ENCODE measurements around the gene SCD5.
"Not testable (repeated sequence)": the region's sequence is repeated elsewhere in the genome, so short reads cannot be mapped to it uniquely, and the experiment has no call there.

The SCD5 gene

GRCh38 chr4:82823062-82823461, 24.5 kb upstream of the SCD5 start:
- H3K4me3 ChIP-seq (ENCODE audit: low read depth in 1 of 2, low read length in 1 of 2): no peak overlapping the region
- TF ChIP-seq, protein P1, sequence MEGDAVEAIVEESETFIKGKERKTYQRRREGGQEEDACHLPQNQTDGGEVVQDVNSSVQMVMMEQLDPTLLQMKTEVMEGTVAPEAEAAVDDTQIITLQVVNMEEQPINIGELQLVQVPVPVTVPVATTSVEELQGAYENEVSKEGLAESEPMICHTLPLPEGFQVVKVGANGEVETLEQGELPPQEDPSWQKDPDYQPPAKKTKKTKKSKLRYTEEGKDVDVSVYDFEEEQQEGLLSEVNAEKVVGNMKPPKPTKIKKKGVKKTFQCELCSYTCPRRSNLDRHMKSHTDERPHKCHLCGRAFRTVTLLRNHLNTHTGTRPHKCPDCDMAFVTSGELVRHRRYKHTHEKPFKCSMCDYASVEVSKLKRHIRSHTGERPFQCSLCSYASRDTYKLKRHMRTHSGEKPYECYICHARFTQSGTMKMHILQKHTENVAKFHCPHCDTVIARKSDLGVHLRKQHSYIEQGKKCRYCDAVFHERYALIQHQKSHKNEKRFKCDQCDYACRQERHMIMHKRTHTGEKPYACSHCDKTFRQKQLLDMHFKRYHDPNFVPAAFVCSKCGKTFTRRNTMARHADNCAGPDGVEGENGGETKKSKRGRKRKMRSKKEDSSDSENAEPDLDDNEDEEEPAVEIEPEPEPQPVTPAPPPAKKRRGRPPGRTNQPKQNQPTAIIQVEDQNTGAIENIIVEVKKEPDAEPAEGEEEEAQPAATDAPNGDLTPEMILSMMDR (IDR thresholded peaks at IDR 0.05): no peak
- H3K27ac ChIP-seq: no peak overlapping the region
- no peaks in the 10 kb centered on the region for H3K4me1 ChIP-seq (ENCODE audit: control insufficient read depth in 1 of 2, insufficient read depth in 1 of 2, low read depth in 1 of 2, low read length in 1 of 2)
- H3K27me3 ChIP-seq: no peaks in the 10 kb centered on the region
- H3K9me3 ChIP-seq: no peaks in the 10 kb centered on the region
- H3K36me3 ChIP-seq: peaks cover 97% of the 10 kb centered on the region

DNA sequence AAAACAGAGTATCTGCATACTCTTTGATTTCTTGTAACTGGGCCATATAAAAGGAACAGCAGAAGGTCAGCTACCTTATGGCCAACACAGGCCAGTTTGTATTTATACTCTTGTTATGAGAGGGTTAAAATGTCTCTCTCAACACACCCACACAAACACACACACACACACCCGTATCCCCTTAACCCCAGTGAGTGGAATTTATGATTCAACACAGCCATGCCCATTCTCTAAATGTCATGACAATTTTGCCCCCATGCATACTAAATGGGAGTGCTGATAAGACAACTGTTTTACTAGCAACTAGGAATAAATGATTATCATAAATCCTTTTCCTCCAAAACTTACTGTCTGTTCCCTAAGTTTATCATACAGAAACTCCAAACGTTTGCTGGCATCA, 22.1 kb upstream of the SCD5 start:
- Histone ChIP-seq H3K4me3 (ENCODE audit: low read depth in 1 of 2, low read length in 1 of 2) (no peak overlapping the region), H3K4me1 (ENCODE audit: control insufficient read depth in 1 of 2, insufficient read depth in 1 of 2, low read depth in 1 of 2, low read length in 1 of 2) (no peaks in the 10 kb centered on the region), H3K27me3 (no peaks in the 10 kb centered on the region), H3K9me3 (no peaks in the 10 kb centered on the region), H3K36me3 (peaks cover 87% of the 10 kb centered on the region), H3K27ac (no peak overlapping the region)
- TF ChIP-seq, protein P1 (IDR thresholded peaks at IDR 0.05): no peak

DNA sequence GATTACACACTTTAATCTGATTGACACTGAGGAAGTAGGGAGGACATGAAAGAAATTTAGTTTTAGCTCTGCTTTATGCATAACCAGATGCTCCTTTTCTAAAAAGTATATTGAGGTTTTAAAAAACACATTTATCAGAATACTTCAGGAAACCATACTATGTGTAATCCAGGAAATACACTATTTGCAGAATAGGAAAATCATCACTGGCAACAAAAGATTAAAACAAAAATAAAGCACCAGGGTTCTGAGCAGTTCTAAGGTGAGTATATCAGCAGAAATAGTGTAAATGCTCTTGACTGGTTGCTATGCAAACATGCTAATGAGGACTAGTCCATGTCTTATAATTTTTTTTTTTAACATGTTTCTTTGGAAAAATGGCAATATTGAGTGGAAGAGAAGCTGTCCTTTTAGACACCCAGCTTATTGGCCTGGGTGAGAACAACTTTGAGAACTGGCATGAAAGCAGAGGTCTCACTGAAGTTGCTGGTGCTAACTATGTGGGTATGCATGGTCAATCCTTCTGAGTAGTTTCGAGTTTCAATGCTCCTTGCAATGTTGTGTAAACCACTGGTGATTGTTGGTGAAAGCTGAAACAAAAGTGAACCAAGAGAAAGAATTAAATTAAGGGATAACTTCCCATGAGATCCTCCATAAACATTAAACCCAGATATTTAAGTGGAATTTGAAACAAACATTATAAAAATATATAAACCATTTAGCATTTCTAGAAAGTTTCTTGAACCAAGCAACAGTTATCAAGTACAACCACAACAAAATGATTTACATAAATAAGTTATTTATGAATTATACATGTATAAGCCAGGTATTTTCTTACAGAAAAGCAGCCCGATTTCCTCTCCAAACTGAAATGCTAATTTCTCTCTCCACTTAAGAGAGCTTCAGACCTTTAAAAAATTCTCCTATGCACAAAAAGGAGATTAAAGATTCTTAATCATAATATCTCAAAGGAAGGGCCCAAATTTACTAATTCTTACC, 20.4 kb upstream of the SCD5 start:
- no peaks in the 10 kb centered on the region for H3K9me3 ChIP-seq
- no peaks in the 10 kb centered on the region for H3K27me3 ChIP-seq
- H3K4me1 ChIP-seq (ENCODE audit: control insufficient read depth in 1 of 2, insufficient read depth in 1 of 2, low read depth in 1 of 2, low read length in 1 of 2): no peaks in the 10 kb centered on the region
- H3K27ac ChIP-seq: no peak overlapping the region
- peaks cover 70% of the 10 kb centered on the region for H3K36me3 ChIP-seq
- H3K4me3 ChIP-seq (ENCODE audit: low read depth in 1 of 2, low read length in 1 of 2): no peak overlapping the region
- TF ChIP-seq, protein P1 (IDR thresholded peaks at IDR 0.05): no peak

DNA sequence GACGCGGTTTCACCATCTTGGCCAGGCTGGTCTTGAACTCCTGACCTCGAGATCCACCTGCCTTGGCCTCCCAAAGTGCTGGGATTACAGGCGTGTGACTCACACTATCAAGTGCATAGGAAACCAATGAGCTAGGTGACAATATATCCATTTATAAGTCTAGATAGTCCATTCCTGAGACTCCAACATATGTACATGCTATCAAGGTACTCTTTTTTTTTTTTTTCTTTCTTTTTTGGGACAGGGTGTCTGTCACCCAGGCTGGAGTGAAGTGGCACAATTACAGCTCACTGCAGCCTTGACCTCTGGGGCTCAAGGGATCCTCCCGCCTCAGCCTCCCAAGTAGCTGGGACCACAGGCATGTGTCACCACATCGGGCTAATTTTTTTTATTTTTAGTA, 18.3 kb upstream of the SCD5 start:
- H3K36me3 ChIP-seq: peaks cover 49% of the 10 kb centered on the region
- H3K4me1 ChIP-seq (ENCODE audit: control insufficient read depth in 1 of 2, insufficient read depth in 1 of 2, low read depth in 1 of 2, low read length in 1 of 2); H3K27ac ChIP-seq; H3K9me3 ChIP-seq; H3K4me3 ChIP-seq (ENCODE audit: low read depth in 1 of 2, low read length in 1 of 2); H3K27me3 ChIP-seq: not testable (repeated sequence)

DNA sequence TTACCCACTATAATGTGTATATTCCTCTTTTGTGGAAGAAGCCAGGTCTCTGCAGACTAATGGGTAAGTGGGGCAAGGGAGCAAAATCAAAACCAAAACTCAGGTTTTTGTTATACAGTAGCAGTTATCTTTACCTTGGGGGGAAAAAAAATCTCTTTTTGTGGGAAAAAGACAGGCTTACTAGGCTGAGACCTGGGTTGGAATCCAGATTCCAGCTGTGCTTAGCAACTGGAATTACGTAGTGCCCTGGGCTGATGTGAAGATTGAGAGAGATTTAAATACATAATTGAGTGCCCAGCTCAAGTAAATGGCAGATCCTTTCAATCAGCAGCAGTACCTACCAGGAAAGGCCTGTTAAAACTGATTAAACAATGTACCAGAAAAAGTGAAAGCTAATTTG, 15.4 kb upstream of the SCD5 start:
- H3K27ac ChIP-seq: no peak overlapping the region
- no peaks in the 10 kb centered on the region for H3K27me3 ChIP-seq
- no peak overlapping the region for H3K4me3 ChIP-seq (ENCODE audit: low read depth in 1 of 2, low read length in 1 of 2)
- peaks cover 23% of the 10 kb centered on the region for H3K36me3 ChIP-seq
- H3K9me3 ChIP-seq: no peaks in the 10 kb centered on the region
- TF ChIP-seq, protein P1 (IDR thresholded peaks at IDR 0.05): no peak
- H3K4me1 ChIP-seq (ENCODE audit: control insufficient read depth in 1 of 2, insufficient read depth in 1 of 2, low read depth in 1 of 2, low read length in 1 of 2): no peaks in the 10 kb centered on the region

GRCh38 chr4:82811838-82812341, 13.3 kb upstream of the SCD5 start:
- Histone ChIP-seq H3K27me3 (no peaks in the 10 kb centered on the region), H3K27ac (no peak overlapping the region), H3K9me3 (no peaks in the 10 kb centered on the region), H3K4me3 (ENCODE audit: low read depth in 1 of 2, low read length in 1 of 2) (no peak overlapping the region), H3K36me3 (peaks cover 4% of the 10 kb centered on the region), H3K4me1 (ENCODE audit: control insufficient read depth in 1 of 2, insufficient read depth in 1 of 2, low read depth in 1 of 2, low read length in 1 of 2) (no peaks in the 10 kb centered on the region)
- TF ChIP-seq, protein P1 (IDR thresholded peaks at IDR 0.05): no peak
